ENCODE data around the gene EMID1.

Gene EMID1

DNA sequence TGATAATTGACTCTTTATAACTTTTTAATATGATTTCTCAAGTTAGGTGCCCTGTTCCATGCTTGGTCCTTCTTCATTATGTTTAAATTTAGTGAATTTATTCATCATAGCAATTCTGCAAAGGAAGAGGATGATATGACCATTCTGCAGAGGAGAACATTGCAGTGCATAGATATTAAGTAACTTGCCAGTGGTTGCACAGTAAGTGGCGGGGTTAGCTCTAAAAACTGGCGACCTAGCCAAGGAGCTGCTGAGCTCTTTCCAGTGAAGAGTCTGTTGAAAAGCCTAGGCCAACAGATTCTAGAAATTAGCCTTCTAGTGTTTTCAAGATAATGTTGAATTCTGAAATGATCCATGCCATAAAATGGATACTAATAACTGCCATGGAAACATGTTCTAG is 66.9 kb downstream of the EMID1 start (continued):
- TF ChIP-seq, protein P1, sequence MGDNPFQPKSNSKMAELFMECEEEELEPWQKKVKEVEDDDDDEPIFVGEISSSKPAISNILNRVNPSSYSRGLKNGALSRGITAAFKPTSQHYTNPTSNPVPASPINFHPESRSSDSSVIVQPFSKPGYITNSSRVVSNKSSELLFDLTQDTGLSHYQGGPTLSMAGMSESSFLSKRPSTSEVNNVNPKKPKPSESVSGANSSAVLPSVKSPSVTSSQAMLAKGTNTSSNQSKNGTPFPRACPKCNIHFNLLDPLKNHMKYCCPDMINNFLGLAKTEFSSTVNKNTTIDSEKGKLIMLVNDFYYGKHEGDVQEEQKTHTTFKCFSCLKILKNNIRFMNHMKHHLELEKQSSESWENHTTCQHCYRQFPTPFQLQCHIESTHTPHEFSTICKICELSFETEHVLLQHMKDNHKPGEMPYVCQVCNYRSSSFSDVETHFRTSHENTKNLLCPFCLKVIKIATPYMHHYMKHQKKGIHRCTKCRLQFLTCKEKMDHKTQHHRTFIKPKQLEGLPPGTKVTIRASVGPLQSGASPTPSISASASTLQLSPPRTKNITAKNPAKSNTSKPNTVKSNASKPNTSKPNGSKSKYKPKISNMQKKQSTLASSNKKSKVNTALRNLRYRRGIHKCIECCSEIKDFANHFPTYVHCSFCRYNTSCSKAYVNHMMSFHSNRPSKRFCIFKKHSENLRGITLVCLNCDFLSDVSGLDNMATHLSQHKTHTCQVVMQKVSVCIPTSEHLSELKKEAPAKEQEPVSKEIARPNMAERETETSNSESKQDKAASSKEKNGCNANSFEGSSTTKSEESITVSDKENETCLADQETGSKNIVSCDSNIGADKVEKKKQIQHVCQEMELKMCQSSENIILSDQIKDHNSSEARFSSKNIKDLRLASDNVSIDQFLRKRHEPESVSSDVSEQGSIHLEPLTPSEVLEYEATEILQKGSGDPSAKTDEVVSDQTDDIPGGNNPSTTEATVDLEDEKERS (tag by site-specific recombination; IDR thresholded peaks at IDR 0.05) = no peak
- TF ChIP-seq REST (tag by site-specific recombination; IDR thresholded peaks at IDR 0.05) (no peak), ZBTB8A (tag by site-specific recombination; IDR thresholded peaks at IDR 0.05) (no peak), ZNF580 (tag by site-specific recombination; IDR thresholded peaks at IDR 0.05) (no peak), ZNF221 (tag by site-specific recombination; IDR thresholded peaks at IDR 0.05; ENCODE audit: borderline replicate concordance) (no peak), ZNF114 (tag by site-specific recombination; IDR thresholded peaks at IDR 0.05) (no peak)

DNA sequence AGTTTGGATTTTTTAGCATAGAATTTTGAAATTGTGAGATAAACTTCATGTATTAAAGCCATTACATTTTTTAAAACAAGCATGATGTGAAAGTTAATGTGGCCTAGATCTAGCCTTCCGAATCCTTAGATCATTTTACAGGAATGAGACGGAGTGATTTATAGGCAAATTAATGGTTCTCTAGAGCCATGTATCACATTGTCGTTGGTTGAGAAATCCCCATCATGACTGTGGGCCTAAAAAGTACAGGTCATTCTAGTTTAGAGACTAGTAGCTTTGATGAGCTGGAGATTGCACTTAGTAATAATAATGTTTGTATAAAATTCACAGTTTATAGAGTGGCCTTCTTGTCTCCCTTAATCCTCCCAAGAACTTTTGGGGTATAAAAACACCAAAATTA is 69.5 kb downstream of the EMID1 start:
- Histone ChIP-seq H3K9me3 (ENCODE audit: control insufficient read depth, insufficient read depth, low read depth, low read length) (no peaks in the 10 kb centered on the region), H3K36me3 (ENCODE audit: control insufficient read depth in 2 of 2, insufficient read depth in 1 of 2, low read length in 2 of 2) (peaks cover 69 to 99% of the 10 kb centered on the region in 2 experiments), H3K4me3 (ENCODE audit: low read depth, low read length) (no peak overlapping the region), H3K27ac (ENCODE audit: extremely low read depth, low read depth, low read length) (no peak overlapping the region), H3K4me1 (ENCODE audit: control insufficient read depth, insufficient read depth, low read length) (peaks cover 7% of the 10 kb centered on the region)
- POLR2A ChIA-PET = no interaction called here
- CTCF ChIA-PET = interaction anchor here (0.7 to 1.8 kb wide), 2 partner anchors 84 to 278 kb away, joined by 3 to 4 read pairs; partner anchors contain the start of gene THOC5
- TF ChIP-seq, protein P2, sequence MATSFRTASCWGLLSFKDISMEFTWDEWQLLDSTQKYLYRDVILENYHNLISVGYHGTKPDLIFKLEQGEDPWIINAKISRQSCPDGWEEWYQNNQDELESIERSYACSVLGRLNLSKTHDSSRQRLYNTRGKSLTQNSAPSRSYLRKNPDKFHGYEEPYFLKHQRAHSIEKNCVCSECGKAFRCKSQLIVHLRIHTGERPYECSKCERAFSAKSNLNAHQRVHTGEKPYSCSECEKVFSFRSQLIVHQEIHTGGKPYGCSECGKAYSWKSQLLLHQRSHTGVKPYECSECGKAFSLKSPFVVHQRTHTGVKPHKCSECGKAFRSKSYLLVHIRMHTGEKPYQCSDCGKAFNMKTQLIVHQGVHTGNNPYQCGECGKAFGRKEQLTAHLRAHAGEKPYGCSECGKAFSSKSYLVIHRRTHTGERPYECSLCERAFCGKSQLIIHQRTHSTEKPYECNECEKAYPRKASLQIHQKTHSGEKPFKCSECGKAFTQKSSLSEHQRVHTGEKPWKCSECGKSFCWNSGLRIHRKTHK (tag by site-specific recombination; IDR thresholded peaks at IDR 0.05) = no peak
- TF ChIP-seq ZNF184 (tag by site-specific recombination; IDR thresholded peaks at IDR 0.05) (no peak), ZNF701 (tag by site-specific recombination; IDR thresholded peaks at IDR 0.05) (no peak), ZNF239 (tag by site-specific recombination; IDR thresholded peaks at IDR 0.05) (no peak), SP7 (tag by site-specific recombination; IDR thresholded peaks at IDR 0.05) (peak; percentile 43), ZBTB17 (tag by site-specific recombination; IDR thresholded peaks at IDR 0.05) (no peak), REST (tag by site-specific recombination; IDR thresholded peaks at IDR 0.05) (no peak), ZNF544 (tag by site-specific recombination; IDR thresholded peaks at IDR 0.05) (no peak), ZNF138 (tag by site-specific recombination; IDR thresholded peaks at IDR 0.05; ENCODE audit: borderline replicate concordance) (no peak), ZNF148 (tag by site-specific recombination; IDR thresholded peaks at IDR 0.05; ENCODE audit: borderline replicate concordance) (no peak), GLI4 (tag by site-specific recombination; IDR thresholded peaks at IDR 0.05) (no peak), OSR2 (tag by site-specific recombination; IDR thresholded peaks at IDR 0.05) (no peak)
- TF ChIP-seq, protein P3, sequence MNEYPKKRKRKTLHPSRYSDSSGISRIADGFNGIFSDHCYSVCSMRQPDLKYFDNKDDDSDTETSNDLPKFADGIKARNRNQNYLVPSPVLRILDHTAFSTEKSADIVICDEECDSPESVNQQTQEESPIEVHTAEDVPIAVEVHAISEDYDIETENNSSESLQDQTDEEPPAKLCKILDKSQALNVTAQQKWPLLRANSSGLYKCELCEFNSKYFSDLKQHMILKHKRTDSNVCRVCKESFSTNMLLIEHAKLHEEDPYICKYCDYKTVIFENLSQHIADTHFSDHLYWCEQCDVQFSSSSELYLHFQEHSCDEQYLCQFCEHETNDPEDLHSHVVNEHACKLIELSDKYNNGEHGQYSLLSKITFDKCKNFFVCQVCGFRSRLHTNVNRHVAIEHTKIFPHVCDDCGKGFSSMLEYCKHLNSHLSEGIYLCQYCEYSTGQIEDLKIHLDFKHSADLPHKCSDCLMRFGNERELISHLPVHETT (tag by site-specific recombination; IDR thresholded peaks at IDR 0.05) = no peak
